Muscle layer of colon (tissue), 2 donors: ENCODE data around the gene HDAC8.

Experiments
- H3K27ac ChIP-seq: one replicate; pipeline ENCODE4 v1.7.0; 2013; ENCODE audit warnings: low read depth, mild to moderate bottlenecking, low read length, moderate library complexity
- H3K27me3 ChIP-seq, 2 donors: one replicate each; pipeline ENCODE4 v1.7.0; 2013; ENCODE audit warnings: low read length in 2 of 2, mild to moderate bottlenecking in 2 of 2; ENCODE audit not compliant: insufficient read depth in 2 of 2, control insufficient read depth in 1 of 2
- H3K36me3 ChIP-seq: one replicate; pipeline ENCODE4 v1.7.0; 2013; ENCODE audit warnings: mild to moderate bottlenecking, low read length; ENCODE audit not compliant: insufficient read depth
- H3K4me1 ChIP-seq: one replicate; pipeline ENCODE4 v1.7.0; 2013; ENCODE audit warnings: mild to moderate bottlenecking, low read length; ENCODE audit not compliant: insufficient read depth
- H3K4me3 ChIP-seq, 2 donors: one replicate each; pipeline ENCODE4 v1.7.0; 2013; ENCODE audit warnings: low read length in 2 of 2, low read depth in 1 of 2, mild to moderate bottlenecking in 1 of 2, moderate library complexity in 1 of 2
- H3K9ac ChIP-seq: one replicate; pipeline ENCODE4 v1.7.0; 2013; ENCODE audit warnings: low read length
- H3K9me3 ChIP-seq: one replicate; pipeline ENCODE4 v1.7.0; 2013; ENCODE audit warnings: mild to moderate bottlenecking, low read length
- donor health status: abdominal sarcoma.
- donor health status: Adenocarcinoma of cecum.

Gene HDAC8

GRCh38 chrX:72297953-72298730 is 274.5 kb downstream of the HDAC8 start:
- Histone ChIP-seq H3K4me1 (no peaks in the 10 kb centered on the region), H3K36me3 (no peaks in the 10 kb centered on the region), H3K9me3 (no peaks in the 10 kb centered on the region), H3K4me3 (no peak overlapping the region), H3K27ac (no peak overlapping the region), H3K27me3 (peaks cover 31 to 33% of the 10 kb centered on the region in 2 donors), H3K9ac (no peak overlapping the region)

- Histone ChIP-seq H3K27ac (no peak overlapping the region), H3K4me1 (no peaks in the 10 kb centered on the region), H3K27me3 (peaks cover 22 to 25% of the 10 kb centered on the region in 2 donors), H3K36me3 (no peaks in the 10 kb centered on the region), H3K4me3 (no peak overlapping the region), H3K9ac (no peak overlapping the region), H3K9me3 (no peaks in the 10 kb centered on the region)
Observed at GRCh38 chrX:72296991-72297390, 275.7 kb downstream of the HDAC8 start.

- no peaks in the 10 kb centered on the region for H3K9me3 ChIP-seq
- H3K9ac ChIP-seq: no peak overlapping the region
- H3K4me1 ChIP-seq: no peaks in the 10 kb centered on the region
- peaks cover 10 to 15% of the 10 kb centered on the region in 2 donors for H3K27me3 ChIP-seq
- H3K27ac ChIP-seq: no peak overlapping the region
- no peaks in the 10 kb centered on the region for H3K36me3 ChIP-seq
- no peak overlapping the region for H3K4me3 ChIP-seq
Observed at GRCh38 chrX:72295745-72296144, 276.9 kb downstream of the HDAC8 start.

GRCh38 chrX:72294497-72294896 is 278.1 kb downstream of the HDAC8 start:
- Histone ChIP-seq H3K9ac (no peak overlapping the region), H3K27me3 (peaks cover 6 to 14% of the 10 kb centered on the region in 2 donors), H3K9me3 (no peaks in the 10 kb centered on the region), H3K27ac (no peak overlapping the region), H3K36me3 (no peaks in the 10 kb centered on the region), H3K4me1 (no peaks in the 10 kb centered on the region), H3K4me3 (no peak overlapping the region)

GRCh38 chrX:72282302-72282701 is 290.3 kb downstream of the HDAC8 start:
- Histone ChIP-seq H3K9me3 (no peaks in the 10 kb centered on the region), H3K27ac (no peak overlapping the region), H3K27me3 (peaks cover 0 to 4% of the 10 kb centered on the region in 2 donors), H3K36me3 (no peaks in the 10 kb centered on the region), H3K4me3 (no peak overlapping the region), H3K9ac (no peak overlapping the region), H3K4me1 (no peaks in the 10 kb centered on the region)

- Histone ChIP-seq H3K27me3 (no peaks in the 10 kb centered on the region), H3K9me3 (no peaks in the 10 kb centered on the region), H3K9ac (no peak overlapping the region), H3K4me3 (no peak overlapping the region), H3K27ac (no peak overlapping the region), H3K36me3 (peaks cover 6% of the 10 kb centered on the region), H3K4me1 (peaks cover 12% of the 10 kb centered on the region)
Observed at GRCh38 chrX:72280321-72280845, 292.3 kb downstream of the HDAC8 start.
